Activated effector memory CD4-positive, alpha-beta T cell treated with Interleukin-2 at 50 U/mL for 16 hours (primary cell): ENCODE data around the gene PHC3.
A peak's percentile ranks its signal among the peaks of the same experiment; 100 is the strongest.

ENCODE experiments used
- DNase-seq: peaks from one replicate; pipeline ENCODE4 v3.0.0-alpha.2; 2020

PHC3 gene

DNA sequence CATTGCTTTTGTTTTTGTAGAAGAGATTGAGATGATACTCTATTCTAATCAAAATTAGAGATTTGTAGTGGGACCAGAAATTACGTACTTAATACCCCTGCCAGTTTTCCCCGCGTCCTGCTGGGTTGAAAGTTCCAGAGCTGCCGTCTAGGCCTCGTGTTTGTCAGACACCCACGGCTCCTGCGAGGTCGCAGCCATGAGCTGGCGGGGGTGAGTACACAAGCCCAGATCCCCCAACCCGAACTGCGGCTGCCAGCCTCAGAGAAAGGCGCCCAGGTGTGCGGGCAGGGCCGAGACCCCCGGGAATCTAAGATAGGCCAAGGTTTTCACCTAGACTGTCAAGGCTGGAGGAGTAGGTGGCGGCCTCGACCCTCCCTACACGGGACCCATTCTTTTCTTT, 117.4 kb downstream of the PHC3 start:
- DNase-seq, result no peak

DNA sequence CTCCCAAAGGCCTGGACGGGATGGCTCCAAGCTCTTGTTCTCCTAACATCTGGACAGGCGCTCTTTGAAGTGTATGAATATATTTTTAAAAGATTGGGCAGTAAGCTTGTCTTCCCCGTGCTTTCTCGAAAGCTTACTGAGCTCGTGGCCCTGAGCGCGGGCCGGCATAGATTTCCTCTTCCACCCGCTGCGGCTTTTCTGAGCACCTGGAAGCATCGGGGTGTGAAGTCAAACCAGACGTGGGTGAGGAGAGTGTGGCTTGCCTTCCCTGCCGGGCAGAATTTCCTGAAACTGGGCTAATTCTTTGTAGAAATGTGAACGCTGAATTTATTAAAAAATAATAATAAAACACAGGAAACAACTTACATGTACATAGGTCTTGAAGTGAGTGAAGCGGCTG, 117.8 kb downstream of the PHC3 start:
- DNase-seq, result no peak

DNA sequence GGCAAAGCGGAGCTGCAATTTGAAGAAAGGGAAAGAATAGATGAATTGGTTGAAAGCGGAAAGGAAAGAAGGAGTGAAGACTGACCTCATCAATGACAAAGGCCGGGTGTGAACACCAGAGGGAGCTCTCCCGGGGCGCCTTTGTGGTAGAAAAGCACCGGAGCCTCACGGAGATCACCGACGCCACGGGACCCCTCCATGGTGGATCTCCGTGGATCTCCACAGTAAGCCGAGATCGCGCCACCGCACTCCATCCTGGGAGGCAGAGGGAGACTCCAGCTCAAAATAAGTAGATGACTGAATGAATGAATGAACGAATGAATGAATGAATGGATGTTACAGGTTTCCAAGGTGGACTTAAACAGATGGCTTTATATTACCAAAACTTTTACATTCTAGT, 118.8 kb downstream of the PHC3 start:
- DNase-seq, result no peak

DNA sequence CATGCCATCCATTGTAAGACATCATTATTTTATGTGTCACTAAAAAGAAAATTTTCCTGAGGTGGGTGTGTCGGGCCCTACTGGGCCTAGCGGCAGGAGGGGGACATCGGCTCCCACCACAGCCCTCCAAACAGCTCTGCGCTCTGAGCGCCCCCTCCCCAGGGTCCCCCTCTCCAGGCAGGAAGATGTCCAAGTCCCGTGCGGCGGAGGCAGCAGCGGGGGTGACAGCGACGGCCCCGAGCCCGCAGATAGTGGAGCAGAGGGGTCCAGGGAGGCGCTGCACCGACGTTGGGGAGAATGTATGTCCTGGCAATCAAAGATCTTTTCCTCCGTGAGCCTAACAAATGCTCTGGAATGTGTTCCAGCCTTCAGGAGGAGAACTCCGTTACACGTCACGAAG, 119.5 kb downstream of the PHC3 start:
- no peak for DNase-seq

DNA sequence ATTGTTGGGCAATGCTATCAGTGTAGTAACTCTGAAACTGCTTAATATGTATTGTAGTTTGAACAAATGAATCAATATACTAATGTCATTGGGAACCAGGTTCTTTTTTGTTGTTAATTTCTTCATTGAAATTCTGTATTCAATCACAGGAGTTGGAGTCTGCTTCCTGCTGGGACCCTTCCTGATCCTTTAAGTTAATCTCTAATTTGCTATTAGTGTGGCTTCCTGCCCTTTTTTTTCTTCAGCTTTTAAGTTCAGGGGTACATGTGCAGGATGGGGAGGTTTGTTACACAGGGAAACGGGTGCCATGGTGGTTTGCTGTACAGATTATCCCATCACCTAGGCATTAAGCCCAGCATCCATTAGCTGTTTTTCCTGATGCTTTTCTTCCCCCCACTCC, 122.1 kb downstream of the PHC3 start:
- no peak for DNase-seq

DNA sequence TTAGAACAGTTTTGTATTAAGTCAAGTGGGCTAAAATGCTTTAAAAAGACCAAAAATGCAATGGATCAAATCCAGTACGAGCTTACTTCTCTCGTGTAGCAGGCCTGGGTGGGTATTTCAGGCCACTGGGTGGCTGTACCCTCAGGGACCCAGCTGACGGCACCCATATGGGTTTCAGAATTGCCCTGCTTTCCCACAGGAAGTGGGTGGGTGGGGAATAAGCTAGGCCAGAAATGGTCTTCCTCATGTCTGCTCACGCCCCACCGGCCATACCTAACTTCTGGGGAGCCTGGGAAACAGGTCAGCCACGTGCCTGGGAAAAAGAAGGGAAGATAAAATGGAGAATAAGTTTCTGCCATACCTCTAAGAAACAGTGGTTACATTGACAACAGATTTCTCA, 123.4 kb downstream of the PHC3 start:
- DNase-seq, result no peak

DNA sequence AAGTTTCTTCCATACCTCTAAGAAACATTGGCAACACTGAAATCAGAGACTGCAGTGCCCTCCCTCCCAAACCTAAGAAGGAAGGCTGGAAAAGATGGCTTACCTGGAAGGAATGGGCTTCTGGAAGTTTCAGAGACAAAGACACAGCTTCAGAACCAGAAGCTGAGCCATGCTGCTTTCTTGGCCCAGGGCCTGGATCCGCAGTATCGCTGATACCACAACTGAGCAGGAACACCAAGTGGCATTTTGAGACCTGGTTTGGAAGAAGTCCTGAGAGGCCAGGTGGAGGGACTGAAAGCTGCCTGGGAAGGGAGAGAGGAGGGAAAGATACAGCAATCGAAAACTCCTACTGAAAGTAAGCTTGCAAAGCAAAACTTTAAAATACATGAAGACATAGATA, 124.0 kb downstream of the PHC3 start:
- DNase-seq, result no peak

DNA sequence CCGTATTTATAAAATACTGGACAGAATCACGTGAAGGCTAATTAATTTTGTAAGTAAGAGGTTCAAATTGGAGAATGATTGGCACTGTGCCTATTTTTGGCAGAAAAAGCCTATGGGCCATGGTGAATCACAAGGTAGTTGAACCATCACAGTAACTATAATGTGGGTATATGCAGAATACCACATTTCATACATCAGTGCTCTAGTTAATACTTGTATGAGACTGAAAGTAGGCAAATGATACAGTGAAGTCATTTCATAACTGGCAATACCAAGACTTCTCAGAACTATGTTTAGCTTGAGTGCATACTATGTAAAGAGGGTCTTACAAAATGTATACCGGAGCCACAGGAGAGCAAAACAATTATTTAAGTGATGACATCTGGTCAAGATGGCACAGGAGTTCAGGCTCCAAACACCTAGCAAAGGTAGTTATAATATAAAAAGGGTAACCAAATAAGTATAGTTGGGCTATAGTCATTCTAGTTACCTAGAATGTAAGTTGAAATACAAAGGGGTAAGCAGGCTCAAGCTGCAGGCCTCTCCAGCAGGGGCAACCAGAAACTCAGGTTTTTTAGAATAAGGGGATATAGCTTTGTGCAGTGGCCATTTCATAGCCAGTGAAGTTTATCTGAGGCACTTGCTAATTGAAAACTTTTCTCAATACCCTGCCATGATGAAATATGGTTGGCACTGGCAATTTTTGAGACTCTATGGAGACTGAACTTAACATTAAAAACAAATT, 124.7 kb downstream of the PHC3 start:
- no peak for DNase-seq

DNA sequence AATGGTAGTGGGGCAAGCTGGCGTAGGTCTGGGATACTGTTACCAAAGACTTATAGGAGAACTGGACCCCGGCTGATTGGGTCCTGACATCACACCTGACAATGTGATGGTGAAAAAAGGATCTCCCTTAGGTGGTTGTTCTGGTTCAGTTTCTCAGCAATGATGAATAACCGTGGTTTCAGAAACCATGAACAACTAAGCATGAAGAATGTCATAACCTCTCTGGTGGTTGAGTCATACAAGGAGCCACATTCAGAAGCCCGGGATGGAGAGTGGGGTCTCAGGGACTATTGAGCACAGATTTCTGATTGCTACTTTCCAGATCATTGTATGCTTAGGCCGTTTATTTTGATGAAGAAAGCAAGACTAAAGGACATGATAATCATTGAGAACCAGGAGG, 126.3 kb downstream of the PHC3 start:
- no peak for DNase-seq

DNA sequence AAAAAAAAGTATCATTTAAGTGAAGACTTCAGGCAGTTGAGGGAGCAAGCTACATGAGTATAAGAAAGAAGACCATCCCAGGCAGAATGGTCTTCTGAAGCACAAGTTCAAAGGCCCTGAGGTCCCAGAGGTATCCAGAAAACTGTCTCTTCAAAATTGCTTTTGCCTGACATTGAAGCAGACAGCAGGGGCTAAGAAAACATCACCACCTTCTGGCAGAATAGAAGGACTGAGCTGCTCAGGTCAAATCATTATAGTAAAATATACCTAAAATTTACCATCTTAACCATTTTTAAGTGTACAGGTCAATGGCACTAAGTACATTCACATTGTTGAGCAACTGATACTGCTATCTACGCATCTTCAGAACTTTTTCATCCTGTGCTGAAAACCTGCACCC, 127.3 kb downstream of the PHC3 start:
- no peak for DNase-seq

DNA sequence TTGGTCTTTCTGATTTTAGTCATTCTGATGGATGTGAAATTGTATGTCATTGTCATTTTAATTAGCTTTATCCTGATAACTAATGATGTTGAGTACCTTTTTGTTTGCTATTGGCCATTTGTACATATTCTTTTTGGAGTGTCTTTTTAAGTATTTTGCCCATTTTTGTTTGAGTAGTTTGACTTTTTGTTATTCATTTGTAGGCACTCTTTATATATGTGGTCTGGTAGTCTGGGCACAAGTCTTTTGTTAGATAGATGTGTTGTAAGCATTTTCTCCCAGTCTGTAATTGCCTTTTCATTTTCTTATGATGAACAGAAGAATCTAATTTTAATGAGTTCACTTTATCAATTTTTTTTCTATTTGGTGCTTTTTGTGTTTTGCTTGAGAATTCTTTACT, 129.1 kb downstream of the PHC3 start:
- no peak for DNase-seq

DNA sequence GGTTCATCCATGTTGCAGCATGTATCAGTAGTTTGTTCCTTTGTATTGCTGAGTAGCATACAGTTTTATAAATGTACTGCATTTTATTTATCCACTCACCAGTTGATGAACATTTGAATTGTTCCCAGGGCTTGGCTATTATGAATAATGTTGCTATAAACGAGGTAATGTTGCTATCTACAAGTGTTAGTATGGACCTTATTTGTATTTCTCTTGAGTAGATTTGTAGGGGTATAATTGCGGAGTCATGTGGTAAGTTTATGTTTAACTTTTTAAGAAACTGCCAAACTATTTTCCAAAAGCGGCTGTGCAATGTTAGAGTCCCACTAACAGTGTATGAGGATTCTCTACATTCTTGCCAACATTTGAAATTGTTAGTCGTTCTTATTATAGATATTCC, 130.8 kb downstream of the PHC3 start:
- no peak for DNase-seq

DNA sequence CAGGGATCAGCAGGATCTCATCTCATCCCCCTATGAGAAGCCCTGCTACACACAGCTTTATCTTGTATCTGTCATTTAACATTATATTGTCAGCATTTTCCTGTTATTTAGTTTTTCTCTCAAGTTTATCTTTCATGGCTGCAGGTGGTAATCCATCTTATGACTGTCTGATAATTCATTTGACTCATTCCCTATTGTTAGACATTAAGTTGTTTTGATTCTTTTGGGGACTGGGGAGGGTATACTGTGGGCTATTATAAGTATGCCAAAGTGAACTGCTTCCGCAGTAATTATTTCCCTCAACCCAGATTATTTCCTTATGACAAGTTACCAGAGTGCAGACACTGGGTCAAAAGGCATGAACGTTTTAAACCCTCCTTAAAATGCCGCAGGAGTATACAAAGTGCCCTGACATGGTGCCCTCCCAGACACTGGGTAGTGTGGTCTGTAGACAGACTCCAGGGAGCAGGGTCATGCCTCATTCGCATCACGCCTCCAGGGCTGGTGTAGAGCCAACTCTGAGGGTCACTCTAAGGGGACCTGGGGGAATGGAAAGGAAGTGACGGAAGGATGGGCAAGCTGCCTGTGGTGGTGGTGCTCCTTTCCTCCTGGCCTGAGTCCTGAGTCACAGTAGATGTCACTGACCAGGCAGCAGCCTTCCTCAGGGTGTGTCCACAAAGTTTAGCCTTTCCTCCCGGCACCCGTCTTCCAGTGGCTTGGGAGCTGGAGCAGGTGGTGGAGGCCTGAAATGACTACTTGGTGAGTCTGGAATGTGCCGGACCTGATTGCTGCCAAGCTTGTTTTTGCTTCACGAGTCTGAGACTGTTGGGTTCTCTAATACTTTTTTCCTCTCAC, 132.2 kb downstream of the PHC3 start:
- DNase-seq, result no peak

DNA sequence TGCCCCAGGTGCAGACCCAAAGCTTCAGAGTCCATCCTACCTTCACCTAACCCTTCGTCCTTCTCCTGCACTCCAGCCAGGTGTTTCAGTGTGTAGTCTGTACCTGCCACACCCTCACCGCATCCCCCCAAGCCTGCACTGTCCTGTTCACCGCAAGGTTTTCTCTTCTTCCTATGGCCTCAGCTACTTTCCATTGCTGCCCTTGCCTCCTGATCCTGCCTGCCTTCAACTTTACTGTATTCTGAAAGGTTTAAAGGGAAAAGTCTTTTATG, 134.5 kb downstream of the PHC3 start:
- DNase-seq, result no peak

DNA sequence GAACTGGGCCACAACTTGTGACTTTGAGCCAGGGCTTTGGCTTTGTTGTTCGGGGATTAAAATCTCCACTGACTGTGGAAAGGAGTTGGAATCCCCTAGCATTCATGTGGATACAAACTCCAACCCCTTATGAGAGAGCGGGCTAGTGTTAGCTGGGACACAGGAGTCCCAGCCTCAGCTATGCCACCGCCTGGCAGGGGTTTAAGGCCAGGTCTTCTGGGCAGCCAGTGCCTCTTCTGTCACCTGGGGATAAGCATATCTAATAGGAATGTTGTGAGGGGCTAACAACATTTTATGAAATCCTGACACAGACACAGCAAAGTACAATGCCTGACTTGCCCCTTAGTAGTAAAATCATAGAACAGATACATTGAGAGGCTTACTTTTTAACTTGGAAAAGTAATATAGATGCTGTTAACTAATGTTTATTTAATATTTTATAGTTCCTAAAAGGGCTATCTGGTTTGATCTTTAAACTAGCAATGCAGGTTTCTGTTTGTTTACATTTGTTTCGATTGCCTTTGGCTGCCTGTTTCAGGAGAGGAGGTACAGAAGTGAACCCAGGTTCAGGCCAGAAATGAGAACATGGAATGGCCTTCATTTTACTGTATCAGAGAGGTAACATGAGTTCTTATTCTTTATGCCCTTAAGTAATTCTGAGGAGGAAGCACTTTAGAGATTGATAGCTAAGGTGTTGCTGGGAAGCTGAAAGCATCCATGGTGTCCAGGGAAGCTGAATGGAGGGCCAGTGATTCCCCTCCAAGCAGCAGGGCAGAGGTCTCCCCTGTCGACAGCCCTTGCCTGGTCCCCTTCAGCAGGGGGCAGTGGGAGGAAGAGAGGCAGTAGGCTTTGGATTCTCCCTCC, 135.0 kb downstream of the PHC3 start:
- DNase-seq, result no peak

DNA sequence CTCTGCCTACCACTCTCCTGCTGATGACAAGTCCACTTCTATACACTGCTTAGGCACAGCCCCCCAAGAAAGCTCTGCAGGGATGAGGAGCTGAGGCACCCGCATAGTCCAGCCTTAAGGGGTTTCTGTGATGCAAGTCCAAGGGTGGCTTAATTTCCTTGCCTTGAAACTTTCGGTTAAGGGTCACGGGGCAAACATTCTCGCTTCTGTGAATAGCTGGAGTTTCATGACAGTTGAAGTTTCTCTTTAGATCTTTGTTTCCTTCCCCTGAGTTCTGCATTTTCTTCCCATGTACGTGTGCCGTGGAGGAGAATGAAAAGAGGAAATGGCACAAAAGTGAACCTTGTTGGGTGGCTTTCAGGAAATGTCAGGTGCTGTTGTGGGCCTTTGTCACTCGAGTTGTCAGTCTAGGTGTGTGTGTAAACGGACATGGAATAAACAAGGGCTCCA, 136.7 kb downstream of the PHC3 start:
- DNase-seq, result no peak

DNA sequence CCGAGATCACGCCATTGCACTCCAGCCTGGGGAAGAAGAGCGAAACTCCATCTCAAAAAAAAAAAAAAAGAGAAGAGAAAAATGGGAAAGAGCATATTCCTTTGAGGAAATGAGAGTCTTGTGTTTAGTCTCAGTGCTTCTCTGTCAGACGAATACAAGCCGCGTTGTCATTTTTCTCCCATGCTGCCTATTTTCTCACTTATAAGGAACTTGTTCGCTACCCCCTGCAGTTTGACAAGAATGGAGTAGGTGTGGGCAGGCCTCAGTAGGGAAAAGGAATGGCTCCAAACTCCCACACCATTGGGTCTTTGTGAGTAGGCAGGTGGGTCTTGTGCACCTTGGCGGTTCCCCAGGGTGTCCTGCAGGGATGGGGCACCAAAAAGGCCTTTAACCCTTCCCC, 137.3 kb downstream of the PHC3 start:
- DNase-seq, result no peak

DNA sequence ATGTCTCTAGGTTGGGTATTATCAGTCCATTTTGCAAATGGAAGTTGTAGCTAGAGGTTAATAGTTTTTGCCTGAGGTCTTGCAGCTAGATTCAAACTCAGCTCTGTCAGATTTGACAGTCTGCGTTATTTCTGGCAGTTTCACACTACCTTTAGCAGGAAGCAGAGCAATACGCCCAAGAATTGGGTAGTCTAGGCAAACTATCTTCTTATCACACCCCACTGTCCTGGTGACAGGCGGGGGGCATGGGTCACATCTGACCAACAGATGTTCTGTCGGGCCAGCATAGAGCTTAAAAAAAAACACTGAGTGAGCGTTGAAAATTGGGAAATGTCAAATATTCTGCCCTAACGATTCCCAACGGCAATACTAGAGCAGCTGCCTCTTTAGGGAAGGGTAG, 138.0 kb downstream of the PHC3 start:
- no peak for DNase-seq

DNA sequence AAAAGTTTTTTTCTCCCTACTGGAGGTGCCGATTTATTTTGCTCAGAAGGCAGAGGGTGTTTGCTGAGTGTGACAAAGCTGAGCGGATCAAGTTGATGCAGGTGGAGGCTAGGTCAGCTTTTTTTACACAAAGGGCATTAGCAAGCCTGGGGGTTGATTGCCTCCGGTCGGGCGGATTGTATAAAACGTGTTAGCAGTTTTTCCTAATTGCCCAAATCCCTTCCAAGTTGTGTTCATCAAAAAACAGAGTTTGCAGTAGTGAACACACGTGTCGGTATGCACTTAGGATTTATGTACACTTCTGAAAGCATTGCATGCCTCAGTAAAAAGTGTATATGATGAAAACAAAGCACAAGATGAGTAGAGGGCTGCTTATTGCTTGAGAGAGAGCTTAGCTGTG, 141.1 kb downstream of the PHC3 start:
- no peak for DNase-seq

DNA sequence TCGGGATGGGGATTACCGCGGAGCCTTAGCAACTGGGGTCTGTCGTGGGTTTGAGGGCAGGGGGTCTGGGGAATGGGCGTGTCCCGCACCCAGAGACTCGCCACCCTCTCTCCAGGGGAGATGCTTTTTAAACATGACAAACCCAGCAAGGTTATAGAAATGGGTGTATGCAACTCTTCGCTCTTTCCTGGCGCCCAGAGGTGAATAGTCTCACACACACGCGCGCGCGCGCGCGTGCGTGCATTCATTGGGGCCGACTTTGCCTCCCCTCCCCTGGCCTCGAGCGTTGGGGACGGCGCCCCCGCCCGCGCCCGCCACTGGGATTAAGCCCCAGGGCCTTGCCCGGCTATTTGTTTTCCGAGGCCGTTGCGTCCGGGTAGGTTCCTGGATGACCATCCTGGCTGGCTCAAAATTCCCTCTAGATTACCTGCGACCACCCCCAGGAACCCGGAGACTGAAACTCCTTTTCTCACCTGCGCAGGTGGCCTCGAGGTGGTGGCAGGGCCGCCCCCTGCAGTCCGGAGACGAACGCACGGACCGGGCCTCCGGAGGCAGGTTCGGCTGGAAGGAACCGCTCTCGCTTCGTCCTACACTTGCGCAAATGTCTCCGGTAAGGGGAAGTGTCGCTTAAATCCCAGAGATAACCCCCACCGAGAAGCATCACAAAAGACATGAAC, 143.0 kb downstream of the PHC3 start:
- DNase-seq, result peak; percentile 9
